GM23338 (cell line): ENCODE measurements around the gene DNAJC7. TPM values are rescaled to one million over a fixed set of nuclear protein-coding genes. Genes with fewer than 3 reads are reported as not detected.
A peak's percentile ranks its signal among the peaks of the same experiment; 100 is the strongest.

Source experiments
- ATAC-seq: fragments of 200-7000 bp; cut with Tn5 transposase; 3 replicates; pipeline ENCODE4 v1.9.1; 2020
- DNase-seq: peaks from one replicate; pipeline ENCODE4 v3.0.0-alpha.2; 2015; ENCODE audit warnings: low spot score
- H2AFZ ChIP-seq: fragments of 200-600 bp; sonication (generic); 2 replicates; pipeline ENCODE4 v1.8.0; 2016; ENCODE audit warnings: antibody characterized with exemption, mild to moderate bottlenecking, moderate library complexity
- H3F3A ChIP-seq: fragments of 200-600 bp; sonication (generic); replicated peaks from 2 replicates; pipeline ENCODE4 v1.8.0; 2017; ENCODE audit warnings: antibody characterized with exemption, mixed run types, low read depth
- H3K27ac ChIP-seq: fragments of 200-600 bp; sonication (generic); 2 replicates; pipeline ENCODE4 v1.6.1; 2016; ENCODE audit warnings: low read depth
- H3K27me3 ChIP-seq: fragments of 200-600 bp; sonication (generic); 2 replicates; pipeline ENCODE4 v1.8.0; 2016; ENCODE audit warnings: mild to moderate bottlenecking, mixed run types, moderate library complexity; ENCODE audit not compliant: insufficient read depth
- H3K36me3 ChIP-seq: fragments of 200-600 bp; sonication (generic); 2 replicates; pipeline ENCODE4 v1.8.0; 2016; ENCODE audit warnings: mild to moderate bottlenecking; ENCODE audit not compliant: insufficient read depth
- H3K4me1 ChIP-seq: fragments of 200-600 bp; sonication (generic); 2 replicates; pipeline ENCODE4 v1.8.0; 2016; ENCODE audit warnings: mild to moderate bottlenecking, moderate library complexity; ENCODE audit not compliant: insufficient read depth
- H3K4me2 ChIP-seq: fragments of 200-600 bp; sonication (generic); 2 replicates; pipeline ENCODE4 v1.7.1; 2017; ENCODE audit warnings: mixed run types
- H3K4me3 ChIP-seq: fragments of 200-600 bp; sonication (generic); 2 replicates; pipeline ENCODE4 v1.6.1; 2016; ENCODE audit warnings: mixed run types
- H3K79me2 ChIP-seq: fragments of 200-600 bp; sonication (generic); replicated peaks from 2 replicates; pipeline ENCODE4 v1.8.0; 2017; ENCODE audit warnings: mild to moderate bottlenecking; ENCODE audit not compliant: insufficient read depth
- H3K9me2 ChIP-seq: fragments of 200-600 bp; sonication (generic); 2 replicates; pipeline ENCODE4 v1.8.0; 2017; ENCODE audit not compliant: insufficient read depth
- H4K20me1 ChIP-seq: fragments of 200-600 bp; sonication (generic); replicated peaks from 2 replicates; pipeline ENCODE4 v1.8.0; 2017; ENCODE audit warnings: mild to moderate bottlenecking; ENCODE audit not compliant: insufficient read depth
- H3K27ac Mint-ChIP-seq: 2 replicates; pipeline ENCODE4 v1.8.0; 2020; ENCODE audit warnings: inconsistent platforms, mild to moderate bottlenecking, moderate library complexity, mixed read lengths
- H3K27me3 Mint-ChIP-seq: 3 replicates; pipeline ENCODE4 v1.8.0; 2022; ENCODE audit warnings: low read depth, mild to moderate bottlenecking, moderate library complexity, mixed read lengths, inconsistent platforms; ENCODE audit not compliant: insufficient read depth, poor library complexity
- H3K36me3 Mint-ChIP-seq: 3 replicates; pipeline ENCODE4 v1.8.0; 2021; ENCODE audit warnings: low read depth, mild to moderate bottlenecking, inconsistent platforms, moderate library complexity, mixed read lengths
- H3K4me1 Mint-ChIP-seq: 3 replicates; pipeline ENCODE4 v1.8.0; 2020; ENCODE audit warnings: mild to moderate bottlenecking, inconsistent platforms, mixed read lengths
- H3K4me3 Mint-ChIP-seq: 3 replicates; pipeline ENCODE4 v1.8.0; 2021; ENCODE audit warnings: moderate library complexity, mild to moderate bottlenecking, inconsistent platforms, mixed read lengths
- H3K9me3 Mint-ChIP-seq: 3 replicates; pipeline ENCODE4 v1.8.0; 2020; ENCODE audit warnings: moderate library complexity, mild to moderate bottlenecking, inconsistent platforms, mixed read lengths
- CTCF ChIP-seq, 2 experiments: fragments of 200-600 bp in 1 of 2; sonication (generic) in 1 of 2; conservative IDR thresholded peaks; 2 replicates each; pipeline versions ENCODE4 v1.5.1 to v1.6.1; 2016 to 2017; ENCODE audit warnings: antibody characterized with exemption in 2 of 2, low read depth in 2 of 2, mild to moderate bottlenecking in 2 of 2, moderate library complexity in 1 of 2
- ETS1 ChIP-seq: IDR thresholded peaks from 2 replicates; pipeline ENCODE4 v1.6.1; 2016; ENCODE audit warnings: antibody characterized with exemption
- EZH2phosphoT487 ChIP-seq: fragments of 200-600 bp; sonication (generic); IDR thresholded peaks from one replicate; pipeline ENCODE4 v1.8.1; 2018; ENCODE audit warnings: antibody characterized with exemption; ENCODE audit not compliant: unreplicated experiment
- JUNB ChIP-seq: IDR thresholded peaks from one replicate; pipeline ENCODE4 v1.6.1; 2016; ENCODE audit warnings: antibody characterized with exemption; ENCODE audit not compliant: unreplicated experiment
- STAT1 ChIP-seq: IDR thresholded peaks from one replicate; pipeline ENCODE4 v1.6.1; 2016; ENCODE audit warnings: antibody characterized with exemption; ENCODE audit not compliant: unreplicated experiment
- ZNF462 ChIP-seq: fragments of 250-450 bp; sonication (Bioruptor Pico); IDR thresholded peaks from 2 replicates; pipeline ENCODE4 v1.5.0; 2020; ENCODE audit warnings: mild to moderate bottlenecking, moderate library complexity
- polyA plus RNA-seq: library from polyadenylated mRNA; unstranded; fragments of >200 nt; fragmentation: Nextera tagmentation; extraction: Ambion mirVana; gene quantifications from 2 replicates; pipeline ENCODE4 v1.2.1, GENCODE V29; 2016
- total RNA-seq: library from RNA; depleted of rRNA; stranded (reverse); fragments of >200 nt; shearing (Covaris generic); gene quantifications from 2 replicates; pipeline ENCODE4 v1.2.3, GENCODE V29; 2014

Gene DNAJC7
- total and polyA plus RNA-seq, 2 experiments from 2014 or later, result 139 to 141 TPM

- H3K4me2 ChIP-seq, result no peak overlapping the region
- H3F3A ChIP-seq, result no peaks in the 10 kb centered on the region
- H3K27ac ChIP-seq, result no peak overlapping the region
- H3K27ac Mint-ChIP-seq, result peak overlapping the region; percentile 6; the same call in 1 of the 2 replicates
- no peaks in the 10 kb centered on the region for H3K79me2 ChIP-seq
- no peak overlapping the region for H3K4me3 ChIP-seq
- no peak overlapping the region for H3K4me3 Mint-ChIP-seq
- TF ChIP-seq CTCF (conservative IDR thresholded peaks at IDR 0.05; ENCODE audit: low read depth in 2 of 2), result no peak
- TF ChIP-seq STAT1, result no peak
- TF ChIP-seq JUNB, result no peak
- TF ChIP-seq ETS1, result no peak
- TF ChIP-seq ZNF462 (CRISPR knock-in tag), result no peak
- no peak for TF ChIP-seq EZH2phosphoT487
- ATAC-seq, result no peak
- H4K20me1 ChIP-seq, result no peaks in the 10 kb centered on the region
- H3K4me1 ChIP-seq, result no peaks in the 10 kb centered on the region
- H3K36me3 Mint-ChIP-seq, result no peaks in the 10 kb centered on the region
- H3K9me3 Mint-ChIP-seq, result no peaks in the 10 kb centered on the region
- peaks cover 20% of the 10 kb centered on the region for H3K4me1 Mint-ChIP-seq
- H2AFZ ChIP-seq, result no peak overlapping the region
- H3K27me3 ChIP-seq, result no peaks in the 10 kb centered on the region
- DNase-seq, result no peak
- no peaks in the 10 kb centered on the region for H3K36me3 ChIP-seq
- peaks cover 7% of the 10 kb centered on the region for H3K27me3 Mint-ChIP-seq
- no peaks in the 10 kb centered on the region for H3K9me2 ChIP-seq
Measured at GRCh38 chr17:42034059-42034458, 16.8 kb upstream of the DNAJC7 start.
